CD4-positive, alpha-beta memory T cell (primary cell): ENCODE results near the gene RTL5. TPM values are rescaled to one million over a fixed set of nuclear protein-coding genes. Genes with fewer than 3 reads are reported as not detected.
A peak's percentile ranks its signal among the peaks of the same experiment; 100 is the strongest.

Experiments
- CTCF ChIA-PET: fragments of 350-600 bp; sonication (Branson Sonifier 250); formaldehyde crosslinking; loops from one replicate; lab custom pipeline; 2021; ENCODE audit warnings: inconsistent platforms; ENCODE audit not compliant: partially characterized antibody; lab: Charles Lee
- POLR2A ChIA-PET: fragments of 350-600 bp; sonication (Branson Sonifier 250); formaldehyde crosslinking; loops from one replicate; lab custom pipeline; 2021; ENCODE audit not compliant: partially characterized antibody; lab: Charles Lee
- DNase-seq, 5 donors: peaks; one replicate each; pipeline versions ENCODE4 v3.0.0 to v3.0.0-alpha.2; 2020 to 2022; ENCODE audit warnings: mixed read lengths in 1 of 5
- H3K27ac ChIP-seq: one replicate; pipeline ENCODE4 v1.7.0; 2013; ENCODE audit warnings: low read depth, low read length
- H3K27me3 ChIP-seq: 2 replicates; pipeline ENCODE4 v1.7.0; 2013; ENCODE audit warnings: mild to moderate bottlenecking, low read length, moderate library complexity; ENCODE audit not compliant: insufficient read depth
- H3K36me3 ChIP-seq: 2 replicates; pipeline ENCODE4 v1.7.0; 2013; ENCODE audit warnings: mild to moderate bottlenecking, low read length, moderate library complexity; ENCODE audit not compliant: insufficient read depth
- H3K4me1 ChIP-seq: 2 replicates; pipeline ENCODE4 v1.7.0; 2013; ENCODE audit warnings: mild to moderate bottlenecking, low read length, moderate library complexity; ENCODE audit not compliant: insufficient read depth
- H3K4me3 ChIP-seq, 2 donors: one replicate each; pipeline ENCODE4 v1.7.0; 2013; ENCODE audit warnings: low read length in 2 of 2, mild to moderate bottlenecking in 1 of 2
- H3K9me3 ChIP-seq, 2 donors: one replicate each; pipeline ENCODE4 v1.7.0; 2013; ENCODE audit warnings: low read length in 2 of 2, control low read depth in 1 of 2; ENCODE audit not compliant: control insufficient read depth in 1 of 2
- H3K27ac Mint-ChIP-seq, 7 donors: one replicate each; pipeline ENCODE4 v1.8.0; 2020 to 2021; ENCODE audit warnings: mixed read lengths in 7 of 7, mild to moderate bottlenecking in 6 of 7, inconsistent platforms in 3 of 7, moderate library complexity in 3 of 7
- H3K27me3 Mint-ChIP-seq, 2 donors: one replicate each; pipeline ENCODE4 v1.8.0; 2020 to 2021; ENCODE audit warnings: mixed read lengths in 2 of 2
- H3K36me3 Mint-ChIP-seq, 2 donors: one replicate each; pipeline ENCODE4 v1.8.0; 2020 to 2021; ENCODE audit warnings: mixed read lengths in 2 of 2, inconsistent platforms in 1 of 2, mild to moderate bottlenecking in 1 of 2
- H3K4me1 Mint-ChIP-seq, 4 donors: one replicate each; pipeline ENCODE4 v1.8.0; 2020 to 2021; ENCODE audit warnings: mixed read lengths in 4 of 4, mild to moderate bottlenecking in 1 of 4
- H3K4me3 Mint-ChIP-seq, 8 donors: one replicate each; pipeline ENCODE4 v1.8.0; 2020 to 2021; ENCODE audit warnings: mixed read lengths in 8 of 8, mild to moderate bottlenecking in 7 of 8, moderate library complexity in 6 of 8, inconsistent platforms in 3 of 8
- H3K9me3 Mint-ChIP-seq, 8 donors: one replicate each; pipeline ENCODE4 v1.8.0; 2020 to 2021; ENCODE audit warnings: mixed read lengths in 8 of 8, mild to moderate bottlenecking in 5 of 8, inconsistent platforms in 3 of 8, moderate library complexity in 1 of 8
- intact Hi-C: fragments of 100-400 bp; cut with micrococcal nuclease; formaldehyde crosslinking; loops from one replicate; pipeline ENCODE4 v1.15.1; 2023
- polyA plus RNA-seq, 2 donors: library from polyadenylated mRNA; unstranded; fragments of 300-500 nt; fragmentation: Illumina TruSeq; gene quantifications; one replicate each; pipeline ENCODE4 v1.2.3, GENCODE V29; 2021
- total RNA-seq, 2 experiments: library from RNA; stranded (reverse); gene quantifications; one replicate each; pipeline ENCODE4 v1.2.3, GENCODE V29; 2021

The RTL5 gene
- total and polyA plus RNA-seq, 4 experiments from 2014 or later = 0.20 to 8.4 (median 7.8) TPM; not detected in 1

GRCh38 chrX:72081605-72082320, 50.0 kb downstream of the RTL5 start:
- intact Hi-C loops = no loop called here
- Histone ChIP-seq H3K4me1 (peaks cover 20% of the 10 kb centered on the region), H3K27ac (no peak overlapping the region), H3K27me3 (no peaks in the 10 kb centered on the region), H3K4me3 (no peak overlapping the region), H3K9me3 (no peaks in the 10 kb centered on the region), H3K36me3 (no peaks in the 10 kb centered on the region)
- no peaks in the 10 kb centered on the region for H3K27me3 Mint-ChIP-seq
- H3K27ac Mint-ChIP-seq = peak overlapping the region in 2 of 7 donors; percentile 35 to 77
- CTCF ChIA-PET = no interaction called here
- H3K36me3 Mint-ChIP-seq = no peaks in the 10 kb centered on the region
- H3K4me3 Mint-ChIP-seq = no peak overlapping the region
- peaks cover 9 to 25% (median 18%) of the 10 kb centered on the region in 4 donors for H3K4me1 Mint-ChIP-seq
- peaks cover 0 to 1% (median 0%) of the 10 kb centered on the region in 8 donors for H3K9me3 Mint-ChIP-seq
- no peak for DNase-seq
- POLR2A ChIA-PET = interaction anchor here (1.4 to 1.5 kb wide), 2 partner anchors 13 to 19 kb away, joined by 3 to 4 read pairs; no protein-coding TSS in a partner anchor

- peaks cover 9 to 25% (median 18%) of the 10 kb centered on the region in 4 donors for H3K4me1 Mint-ChIP-seq
- no peaks in the 10 kb centered on the region for H3K27me3 Mint-ChIP-seq
- Histone ChIP-seq H3K4me3 (no peak overlapping the region), H3K9me3 (no peaks in the 10 kb centered on the region), H3K36me3 (no peaks in the 10 kb centered on the region), H3K27me3 (no peaks in the 10 kb centered on the region), H3K27ac (no peak overlapping the region), H3K4me1 (peaks cover 20% of the 10 kb centered on the region)
- no peak for DNase-seq
- no peaks in the 10 kb centered on the region for H3K36me3 Mint-ChIP-seq
- intact Hi-C loops = no loop called here
- POLR2A ChIA-PET = interaction anchor here (1.4 kb wide), 1 partner anchor 14 kb away, joined by 3 read pairs; no protein-coding TSS in a partner anchor
- peak overlapping the region in 1 of 7 donors; percentile 75 for H3K27ac Mint-ChIP-seq
- peaks cover 0 to 1% (median 0%) of the 10 kb centered on the region in 8 donors for H3K9me3 Mint-ChIP-seq
- CTCF ChIA-PET = no interaction called here
- no peak overlapping the region for H3K4me3 Mint-ChIP-seq
Measured at GRCh38 chrX:72080800-72081199, 50.9 kb downstream of the RTL5 start.

- ChIA-PET CTCF (no interaction called here), POLR2A (no interaction called here)
- DNase-seq = no peak
- H3K36me3 Mint-ChIP-seq = no peaks in the 10 kb centered on the region
- Histone ChIP-seq H3K4me1 (peaks cover 20% of the 10 kb centered on the region), H3K27me3 (no peaks in the 10 kb centered on the region), H3K36me3 (no peaks in the 10 kb centered on the region), H3K27ac (no peak overlapping the region), H3K9me3 (no peaks in the 10 kb centered on the region), H3K4me3 (no peak overlapping the region)
- no peak overlapping the region for H3K4me3 Mint-ChIP-seq
- intact Hi-C loops = no loop called here
- peaks cover 11 to 25% (median 18%) of the 10 kb centered on the region in 4 donors for H3K4me1 Mint-ChIP-seq
- H3K9me3 Mint-ChIP-seq = peaks cover 0 to 1% (median 0%) of the 10 kb centered on the region in 8 donors
- peak overlapping the region in 1 of 7 donors; percentile 39 for H3K27ac Mint-ChIP-seq
- H3K27me3 Mint-ChIP-seq = no peaks in the 10 kb centered on the region
Measured at GRCh38 chrX:72080150-72080549, 51.6 kb downstream of the RTL5 start.

- Mint-ChIP-seq H3K27ac (no peak overlapping the region), H3K36me3 (no peaks in the 10 kb centered on the region), H3K9me3 (peaks cover 0 to 1% (median 0%) of the 10 kb centered on the region in 8 donors), H3K27me3 (no peaks in the 10 kb centered on the region), H3K4me1 (peaks cover 11 to 25% (median 18%) of the 10 kb centered on the region in 4 donors), H3K4me3 (no peak overlapping the region)
- H3K9me3 ChIP-seq = no peaks in the 10 kb centered on the region
- ChIA-PET POLR2A (interaction anchor here (1.2 kb wide), 1 partner anchor 20 kb away, joined by 3 read pairs; no protein-coding TSS in a partner anchor), CTCF (no interaction called here)
- no peaks in the 10 kb centered on the region for H3K36me3 ChIP-seq
- H3K27me3 ChIP-seq = no peaks in the 10 kb centered on the region
- H3K4me1 ChIP-seq = peaks cover 20% of the 10 kb centered on the region
- DNase-seq = no peak
- H3K4me3 ChIP-seq = no peak overlapping the region
- H3K27ac ChIP-seq = no peak overlapping the region
- intact Hi-C loops = no loop called here
Measured at GRCh38 chrX:72079607-72080006, 52.1 kb downstream of the RTL5 start.

- ChIA-PET POLR2A (interaction anchor here (0.7 to 1.2 kb wide), 2 partner anchors 19 to 24 kb away, joined by 3 read pairs; no protein-coding TSS in a partner anchor), CTCF (interaction anchor here (0.6 kb wide), 1 partner anchor 48 kb away, joined by 3 read pairs; no protein-coding TSS in a partner anchor)
- intact Hi-C loops = no loop called here
- H3K4me3 ChIP-seq = no peak overlapping the region
- peaks cover 12 to 24% (median 16%) of the 10 kb centered on the region in 4 donors for H3K4me1 Mint-ChIP-seq
- H3K27me3 Mint-ChIP-seq = no peaks in the 10 kb centered on the region
- H3K36me3 ChIP-seq = no peaks in the 10 kb centered on the region
- no peaks in the 10 kb centered on the region for H3K27me3 ChIP-seq
- no peak overlapping the region for H3K27ac ChIP-seq
- peak overlapping the region in 7 of 8 donors; percentile 41 to 67 (median 54) for H3K4me3 Mint-ChIP-seq
- H3K4me1 ChIP-seq = peaks cover 20% of the 10 kb centered on the region
- H3K27ac Mint-ChIP-seq = peak overlapping the region in 5 of 7 donors; percentile 35 to 86 (median 67)
- DNase-seq = no peak
- H3K9me3 ChIP-seq = no peaks in the 10 kb centered on the region
- no peaks in the 10 kb centered on the region for H3K36me3 Mint-ChIP-seq
- H3K9me3 Mint-ChIP-seq = no peaks in the 10 kb centered on the region
Measured at GRCh38 chrX:72078411-72078810, 53.3 kb downstream of the RTL5 start.

Other genes starting within 250 kb of the RTL5 start
- 1 to 10 TPM; 8.1 to 8.4 TPM for gene NHSL2, start 221.1 kb downstream of the RTL5 start, total RNA-seq
- gene NHSL2, start 221.1 kb downstream of the RTL5 start, polyA plus RNA-seq = 10 to 100 TPM; 12.7 to 27.2 TPM
- gene PIN4, start 49.8 kb upstream of the RTL5 start, total RNA-seq = 10 to 100 TPM; 13.3 to 13.5 TPM
- 10 to 100 TPM; 29.3 to 34.1 TPM for gene PIN4, start 49.8 kb upstream of the RTL5 start, polyA plus RNA-seq
- under 1 TPM; 0.15 to 0.28 TPM for gene ERCC6L, start 107.1 kb upstream of the RTL5 start, total RNA-seq
- gene ERCC6L, start 107.1 kb upstream of the RTL5 start, polyA plus RNA-seq = under 1 TPM; 0.25 to 0.30 TPM
- 1,000 to 10,000 TPM; 1,467 to 1,523 TPM for gene RPS4X, start 145.3 kb upstream of the RTL5 start, total RNA-seq
- gene RPS4X, start 145.3 kb upstream of the RTL5 start, polyA plus RNA-seq = 100 to 1,000 TPM; 969 to 974 TPM
- gene CITED1, start 174.0 kb upstream of the RTL5 start, total RNA-seq = not detected
- under 1 TPM in 1 of 2 donors, not detected in 1; 0.58 TPM for gene CITED1, start 174.0 kb upstream of the RTL5 start, polyA plus RNA-seq